ENCODE results near the gene LRRC75A.

The LRRC75A gene

GRCh38 chr17:16495561-16495960, 3.6 kb upstream of the LRRC75A start:
- no peaks in the 10 kb centered on the region for H3K9me3 ChIP-seq (ENCODE audit: control extremely low read depth in 1 of 5, control insufficient read depth in 4 of 5, insufficient read depth in 2 of 5, low read depth in 1 of 5, low read length in 4 of 5)
- no peak for DNase-seq
- no peak overlapping the region for H3K4me3 ChIP-seq (ENCODE audit: control insufficient read depth in 1 of 7, extremely low read depth in 1 of 7, insufficient read depth in 4 of 7, low read depth in 2 of 7, low read length in 6 of 7)
- POLR2A ChIA-PET = no interaction called here
- peaks cover 0 to 30% (median 5%) of the 10 kb centered on the region in 5 experiments for H3K27me3 ChIP-seq (replicated peaks in 2 of 5; ENCODE audit: control insufficient read depth in 4 of 5, insufficient read depth in 5 of 5, low read length in 4 of 5)
- peaks cover 0 to 15% (median 10%) of the 10 kb centered on the region in 4 experiments for H3K4me1 ChIP-seq (ENCODE audit: control extremely low read depth in 1 of 4, control insufficient read depth in 4 of 4, insufficient read depth in 4 of 4, low read length in 3 of 4)
- H3K27ac ChIP-seq (ENCODE audit: insufficient read depth in 1 of 2, low read depth in 1 of 2, low read length in 2 of 2, poor library complexity in 1 of 2, severe bottlenecking in 2 of 2) = no peak overlapping the region
- H3K36me3 ChIP-seq (ENCODE audit: control insufficient read depth in 4 of 4, insufficient read depth in 4 of 4, low read length in 3 of 4) = no peaks in the 10 kb centered on the region
- WGBS (ENCODE audit: insufficient coverage) = 85% methylated on average over 4 of the region's 4 CpGs
- CTCF ChIA-PET = interaction anchor here (0.9 to 2.9 kb wide), 3 partner anchors 16 to 32 kb away, joined by 3 to 10 read pairs (median 3); no protein-coding TSS in a partner anchor

- Histone ChIP-seq H3K27me3 (replicated peaks in 2 of 5; ENCODE audit: control insufficient read depth in 4 of 5, insufficient read depth in 5 of 5, low read length in 4 of 5) (peaks cover 0 to 38% (median 5%) of the 10 kb centered on the region in 5 experiments), H3K4me1 (ENCODE audit: control extremely low read depth in 1 of 4, control insufficient read depth in 4 of 4, insufficient read depth in 4 of 4, low read length in 3 of 4) (peaks cover 0 to 15% (median 10%) of the 10 kb centered on the region in 4 experiments), H3K36me3 (ENCODE audit: control insufficient read depth in 4 of 4, insufficient read depth in 4 of 4, low read length in 3 of 4) (no peaks in the 10 kb centered on the region), H3K9me3 (ENCODE audit: control extremely low read depth in 1 of 5, control insufficient read depth in 4 of 5, insufficient read depth in 2 of 5, low read depth in 1 of 5, low read length in 4 of 5) (no peaks in the 10 kb centered on the region), H3K27ac (ENCODE audit: insufficient read depth in 1 of 2, low read depth in 1 of 2, low read length in 2 of 2, poor library complexity in 1 of 2, severe bottlenecking in 2 of 2) (no peak overlapping the region), H3K4me3 (ENCODE audit: control insufficient read depth in 1 of 7, extremely low read depth in 1 of 7, insufficient read depth in 4 of 7, low read depth in 2 of 7, low read length in 6 of 7) (no peak overlapping the region)
- CTCF ChIA-PET = no interaction called here
- DNase-seq = peak in 1 of 3 donors; percentile 43
- WGBS (ENCODE audit: insufficient coverage) = no CpG with 5 or more reads among the region's 1 CpG
- POLR2A ChIA-PET = no interaction called here
Measured at GRCh38 chr17:16494059-16494458, 2.1 kb upstream of the LRRC75A start.

- CTCF ChIA-PET = interaction anchor here (1.0 kb wide), 1 partner anchor 41 kb away, joined by 3 read pairs; no protein-coding TSS in a partner anchor
- no peak overlapping the region for H3K27ac ChIP-seq (ENCODE audit: insufficient read depth in 1 of 2, low read depth in 1 of 2, low read length in 2 of 2, poor library complexity in 1 of 2, severe bottlenecking in 2 of 2)
- no peak overlapping the region for H3K4me3 ChIP-seq (ENCODE audit: control insufficient read depth in 1 of 7, extremely low read depth in 1 of 7, insufficient read depth in 4 of 7, low read depth in 2 of 7, low read length in 6 of 7)
- peaks cover 0 to 15% (median 10%) of the 10 kb centered on the region in 4 experiments for H3K4me1 ChIP-seq (ENCODE audit: control extremely low read depth in 1 of 4, control insufficient read depth in 4 of 4, insufficient read depth in 4 of 4, low read length in 3 of 4)
- peaks cover 0 to 38% (median 5%) of the 10 kb centered on the region in 5 experiments for H3K27me3 ChIP-seq (replicated peaks in 2 of 5; ENCODE audit: control insufficient read depth in 4 of 5, insufficient read depth in 5 of 5, low read length in 4 of 5)
- no peaks in the 10 kb centered on the region for H3K36me3 ChIP-seq (ENCODE audit: control insufficient read depth in 4 of 4, insufficient read depth in 4 of 4, low read length in 3 of 4)
- 96% methylated on average over 4 of the region's 5 CpGs for WGBS (ENCODE audit: insufficient coverage)
- DNase-seq = peak in 2 of 3 donors; percentile 19 to 55
- POLR2A ChIA-PET = no interaction called here
- no peaks in the 10 kb centered on the region for H3K9me3 ChIP-seq (ENCODE audit: control extremely low read depth in 1 of 5, control insufficient read depth in 4 of 5, insufficient read depth in 2 of 5, low read depth in 1 of 5, low read length in 4 of 5)
Measured at GRCh38 chr17:16493531-16494046, 1.6 kb upstream of the LRRC75A start.

GRCh38 chr17:16492613-16493530, 879 bp upstream of the LRRC75A start:
- POLR2A ChIA-PET = no interaction called here
- Histone ChIP-seq H3K36me3 (ENCODE audit: control insufficient read depth in 4 of 4, insufficient read depth in 4 of 4, low read length in 3 of 4) (no peaks in the 10 kb centered on the region), H3K27me3 (replicated peaks in 2 of 5; ENCODE audit: control insufficient read depth in 4 of 5, insufficient read depth in 5 of 5, low read length in 4 of 5) (peaks cover 0 to 36% (median 5%) of the 10 kb centered on the region in 5 experiments), H3K4me3 (ENCODE audit: control insufficient read depth in 1 of 7, extremely low read depth in 1 of 7, insufficient read depth in 4 of 7, low read depth in 2 of 7, low read length in 6 of 7) (peak overlapping the region; percentile 41 to 71 (median 51)), H3K27ac (ENCODE audit: insufficient read depth in 1 of 2, low read depth in 1 of 2, low read length in 2 of 2, poor library complexity in 1 of 2, severe bottlenecking in 2 of 2) (no peak overlapping the region), H3K9me3 (ENCODE audit: control extremely low read depth in 1 of 5, control insufficient read depth in 4 of 5, insufficient read depth in 2 of 5, low read depth in 1 of 5, low read length in 4 of 5) (no peaks in the 10 kb centered on the region), H3K4me1 (ENCODE audit: control extremely low read depth in 1 of 4, control insufficient read depth in 4 of 4, insufficient read depth in 4 of 4, low read length in 3 of 4) (peaks cover 0 to 15% (median 10%) of the 10 kb centered on the region in 4 experiments)
- WGBS (ENCODE audit: insufficient coverage) = 86% methylated on average over 26 of the region's 27 CpGs
- DNase-seq = no peak
- CTCF ChIA-PET = interaction anchor here (1.0 kb wide), 1 partner anchor 40 kb away, joined by 3 read pairs; no protein-coding TSS in a partner anchor

GRCh38 chr17:16491131-16491702, 776 bp downstream of the LRRC75A start:
- WGBS (ENCODE audit: insufficient coverage) = 15% methylated on average over 17 of the region's 28 CpGs
- DNase-seq = peak in 2 of 3 donors; percentile 32 to 41
- H3K4me3 ChIP-seq (ENCODE audit: control insufficient read depth in 1 of 7, extremely low read depth in 1 of 7, insufficient read depth in 4 of 7, low read depth in 2 of 7, low read length in 6 of 7) = peak overlapping the region in 6 of 7 experiments; percentile 25 to 75 (median 58)

GRCh38 chr17:16489431-16489830, 2.6 kb downstream of the LRRC75A start:
- 100% methylated on average over 3 of the region's 3 CpGs for WGBS (ENCODE audit: insufficient coverage)
- peaks cover 0 to 29% (median 3%) of the 10 kb centered on the region in 5 experiments for H3K27me3 ChIP-seq (replicated peaks in 2 of 5; ENCODE audit: control insufficient read depth in 4 of 5, insufficient read depth in 5 of 5, low read length in 4 of 5)
- H3K9me3 ChIP-seq (ENCODE audit: control extremely low read depth in 1 of 5, control insufficient read depth in 4 of 5, insufficient read depth in 2 of 5, low read depth in 1 of 5, low read length in 4 of 5) = no peaks in the 10 kb centered on the region
- no peak overlapping the region for H3K27ac ChIP-seq (ENCODE audit: insufficient read depth in 1 of 2, low read depth in 1 of 2, low read length in 2 of 2, poor library complexity in 1 of 2, severe bottlenecking in 2 of 2)
- H3K4me3 ChIP-seq (ENCODE audit: control insufficient read depth in 1 of 7, extremely low read depth in 1 of 7, insufficient read depth in 4 of 7, low read depth in 2 of 7, low read length in 6 of 7) = no peak overlapping the region
- DNase-seq = no peak
- ChIA-PET POLR2A (no interaction called here), CTCF (interaction anchor here (1.1 to 3.8 kb wide), 5 partner anchors 9 to 47 kb away, joined by 3 to 18 read pairs (median 4); no protein-coding TSS in a partner anchor)
- peaks cover 0 to 24% (median 13%) of the 10 kb centered on the region in 4 experiments for H3K4me1 ChIP-seq (ENCODE audit: control extremely low read depth in 1 of 4, control insufficient read depth in 4 of 4, insufficient read depth in 4 of 4, low read length in 3 of 4)
- no peaks in the 10 kb centered on the region for H3K36me3 ChIP-seq (ENCODE audit: control insufficient read depth in 4 of 4, insufficient read depth in 4 of 4, low read length in 3 of 4)

More at GRCh38 chr17:16491131-16491702, 776 bp downstream of the LRRC75A start:
- Histone ChIP-seq H3K9me3 (ENCODE audit: control extremely low read depth in 1 of 5, control insufficient read depth in 4 of 5, insufficient read depth in 2 of 5, low read depth in 1 of 5, low read length in 4 of 5) (no peaks in the 10 kb centered on the region), H3K27ac (ENCODE audit: insufficient read depth in 1 of 2, low read depth in 1 of 2, low read length in 2 of 2, poor library complexity in 1 of 2, severe bottlenecking in 2 of 2) (no peak overlapping the region), H3K4me1 (ENCODE audit: control extremely low read depth in 1 of 4, control insufficient read depth in 4 of 4, insufficient read depth in 4 of 4, low read length in 3 of 4) (peaks cover 0 to 18% (median 13%) of the 10 kb centered on the region in 4 experiments), H3K36me3 (ENCODE audit: control insufficient read depth in 4 of 4, insufficient read depth in 4 of 4, low read length in 3 of 4) (no peaks in the 10 kb centered on the region), H3K27me3 (replicated peaks in 2 of 5; ENCODE audit: control insufficient read depth in 4 of 5, insufficient read depth in 5 of 5, low read length in 4 of 5) (peaks cover 0 to 34% (median 3%) of the 10 kb centered on the region in 5 experiments)
- ChIA-PET CTCF (interaction anchor here (1.1 to 3.8 kb wide), 3 partner anchors 37 to 138 kb away, joined by 3 to 18 read pairs (median 4); partner anchors contain the start of gene CENPV), POLR2A (no interaction called here)
